Tibial nerve (tissue), 4 donors: ENCODE measurements around the gene SKI. TPM values are rescaled to one million over a fixed set of nuclear protein-coding genes. Genes with fewer than 3 reads are reported as not detected.
A peak's percentile ranks its signal among the peaks of the same experiment; 100 is the strongest.

Experiments
- DNase-seq, 2 donors: peaks; one replicate each; pipeline ENCODE4 v3.0.0-alpha.2; 2019; ENCODE audit warnings: low spot score in 2 of 2
- H3K27ac ChIP-seq, 4 donors: fragments of 200-600 bp; sonication (generic) in 3 of 4; one replicate each; pipeline ENCODE4 v1.5.1; 2017 to 2019; ENCODE audit warnings: mild to moderate bottlenecking in 1 of 4
- H3K27me3 ChIP-seq, 2 donors: fragments of 200-600 bp; sonication (generic) in 1 of 2; one replicate each; pipeline versions ENCODE4 v1.5.1 to v1.6.0; 2017 to 2019
- H3K36me3 ChIP-seq, 3 donors: fragments of 200-600 bp; sonication (generic); one replicate each; pipeline ENCODE4 v1.5.1; 2018 to 2019
- H3K4me1 ChIP-seq, 4 donors: fragments of 200-600 bp; sonication (generic) in 3 of 4; one replicate each; pipeline ENCODE4 v1.5.1; 2017 to 2019
- H3K4me3 ChIP-seq, 4 donors: fragments of 200-600 bp; sonication (generic) in 3 of 4; one replicate each; pipeline ENCODE4 v1.5.1; 2017 to 2019; ENCODE audit warnings: mild to moderate bottlenecking in 1 of 4, moderate library complexity in 1 of 4
- H3K9me3 ChIP-seq, 4 donors: fragments of 200-600 bp; sonication (generic) in 3 of 4; one replicate each; pipeline ENCODE4 v1.5.1; 2017 to 2019
- CTCF ChIP-seq, 5 experiments: fragments of 200-600 bp in 3 of 5; fragments of 450-650 bp in 2 of 5; sonication (generic) in 3 of 5; IDR thresholded peaks; one replicate each; pipeline ENCODE4 v1.5.1; 2016 to 2019; ENCODE audit warnings: antibody characterized with exemption in 5 of 5, mild to moderate bottlenecking in 3 of 5, moderate library complexity in 2 of 5
- EP300 ChIP-seq, 2 donors: sonication (generic); formaldehyde crosslinking; IDR thresholded peaks; one replicate each; pipeline ENCODE4 v1.6.1; 2017; ENCODE audit warnings: antibody characterized with exemption in 2 of 2, mild to moderate bottlenecking in 1 of 2
- POLR2A ChIP-seq, 2 donors: fragments of 450-650 bp; IDR thresholded peaks; one replicate each; pipeline ENCODE4 v1.6.1; 2017; ENCODE audit warnings: antibody characterized with exemption in 2 of 2, mild to moderate bottlenecking in 2 of 2, moderate library complexity in 2 of 2
- WGBS, 2 donors: methylation state at CpG; one replicate each; pipeline ENCODE4 v1.1.5; 2018; 5-methylcytosine and 5-hydroxymethylcytosine counted together
- total RNA-seq, 4 donors: library from RNA; depleted of rRNA; stranded (reverse); fragments of >200 nt; gene quantifications; one replicate each; pipeline ENCODE4 v1.1.0, GENCODE V29; 2016

The SKI gene
- total RNA-seq, 4 donors from 2014 or later, result 62.8 to 100 (median 72.2) TPM

- DNase-seq, result no peak
- no peaks in the 10 kb centered on the region for H3K9me3 ChIP-seq
- no peaks in the 10 kb centered on the region for H3K27me3 ChIP-seq
- WGBS, 2 donors, result 91% methylated on average over 22 of the region's 22 CpGs
- peaks cover 3 to 47% (median 28%) of the 10 kb centered on the region in 4 donors for H3K4me1 ChIP-seq
- peak overlapping the region in 1 of 4 donors; percentile 4 for H3K27ac ChIP-seq
- peaks cover 3 to 68% (median 32%) of the 10 kb centered on the region in 3 donors for H3K36me3 ChIP-seq
- no peak for TF ChIP-seq CTCF (IDR thresholded peaks at IDR 0.05)
- no peak for TF ChIP-seq EP300 (IDR thresholded peaks at IDR 0.05)
- no peak for TF ChIP-seq POLR2A (IDR thresholded peaks at IDR 0.05)
- no peak overlapping the region for H3K4me3 ChIP-seq
These were observed 76.2 kb downstream of the SKI start for GRCh38 chr1:2304282-2304681.

- WGBS, 2 donors, result 78 to 79% methylated on average over 44 to 48 of the region's 49 CpGs
- Histone ChIP-seq H3K4me3 (no peak overlapping the region), H3K9me3 (no peaks in the 10 kb centered on the region), H3K4me1 (peaks cover 0 to 42% (median 21%) of the 10 kb centered on the region in 4 donors), H3K36me3 (peaks cover 3 to 71% (median 32%) of the 10 kb centered on the region in 3 donors), H3K27me3 (no peaks in the 10 kb centered on the region), H3K27ac (peak overlapping the region in 1 of 4 donors; percentile 4)
- no peak for DNase-seq
- peak in 1 of 2 donors; percentile 19 for TF ChIP-seq EP300 (IDR thresholded peaks at IDR 0.05)
- TF ChIP-seq CTCF (IDR thresholded peaks at IDR 0.05), result no peak
These were observed 77.0 kb downstream of the SKI start for GRCh38 chr1:2304921-2305681.

GRCh38 chr1:2306151-2306978 lies 78.2 kb downstream of the SKI start:
- Histone ChIP-seq H3K27ac (no peak overlapping the region), H3K9me3 (no peaks in the 10 kb centered on the region), H3K4me3 (no peak overlapping the region), H3K27me3 (no peaks in the 10 kb centered on the region), H3K4me1 (peaks cover 3 to 42% (median 21%) of the 10 kb centered on the region in 4 donors), H3K36me3 (peaks cover 3 to 74% (median 32%) of the 10 kb centered on the region in 3 donors)
- TF ChIP-seq EP300 (IDR thresholded peaks at IDR 0.05) (no peak), CTCF (IDR thresholded peaks at IDR 0.05) (no peak), POLR2A (IDR thresholded peaks at IDR 0.05) (no peak)
- DNase-seq, result no peak
- 80 to 89% methylated on average over 38 to 63 of the region's 81 CpGs for WGBS, 2 donors

GRCh38 chr1:2307064-2307605 lies 79.0 kb downstream of the SKI start:
- Histone ChIP-seq H3K9me3 (no peaks in the 10 kb centered on the region), H3K27me3 (no peaks in the 10 kb centered on the region), H3K27ac (no peak overlapping the region), H3K4me1 (peaks cover 7 to 42% (median 21%) of the 10 kb centered on the region in 4 donors), H3K36me3 (peaks cover 3 to 74% (median 32%) of the 10 kb centered on the region in 3 donors), H3K4me3 (no peak overlapping the region)
- DNase-seq, result no peak
- 85% methylated on average over 36 to 41 of the region's 41 CpGs for WGBS, 2 donors
- no peak for TF ChIP-seq CTCF (IDR thresholded peaks at IDR 0.05)
- no peak for TF ChIP-seq EP300 (IDR thresholded peaks at IDR 0.05)
- TF ChIP-seq POLR2A (IDR thresholded peaks at IDR 0.05), result no peak
